Gastroesophageal sphincter (tissue), 4 donors: ENCODE results near the gene DHX35. TPM values are rescaled to one million over a fixed set of nuclear protein-coding genes. Genes with fewer than 3 reads are reported as not detected.
A peak's percentile ranks its signal among the peaks of the same experiment; 100 is the strongest.

Experiments used
- ATAC-seq: fragments of 150-250 bp; one replicate; pipeline ENCODE4 v1.9.1; 2016; ENCODE audit warnings: mild to moderate bottlenecking, moderate library complexity
- H3K27ac ChIP-seq, 4 donors: fragments of 200-600 bp; sonication (generic) in 3 of 4; 1 replicate in 3 of 4; 2 replicates in 1 of 4; pipeline ENCODE4 v1.5.1; 2016 to 2019
- H3K27me3 ChIP-seq: fragments of 200-600 bp; sonication (generic); one replicate; pipeline ENCODE4 v1.5.1; 2019
- H3K36me3 ChIP-seq, 2 donors: fragments of 200-600 bp; sonication (generic); one replicate each; pipeline ENCODE4 v1.5.1; 2019; ENCODE audit warnings: control low read depth in 1 of 2
- H3K4me1 ChIP-seq, 3 donors: fragments of 200-600 bp; sonication (generic); 1 replicate in 2 of 3; 2 replicates in 1 of 3; pipeline ENCODE4 v1.5.1; 2016 to 2019; ENCODE audit warnings: control low read depth in 2 of 3
- H3K4me3 ChIP-seq, 2 donors: fragments of 200-600 bp; sonication (generic); one replicate each; pipeline ENCODE4 v1.5.1; 2019; ENCODE audit warnings: mild to moderate bottlenecking in 1 of 2, moderate library complexity in 1 of 2
- H3K9me3 ChIP-seq, 3 donors: fragments of 200-600 bp; sonication (generic); one replicate each; pipeline ENCODE4 v1.5.1; 2017 to 2019; ENCODE audit warnings: control low read depth in 2 of 3
- CTCF ChIP-seq, 4 experiments: fragments of 200-600 bp in 2 of 4; fragments of 450-650 bp in 2 of 4; sonication (generic) in 1 of 4; IDR thresholded peaks; one replicate each; pipeline ENCODE4 v1.5.1; 2017 to 2019; ENCODE audit warnings: antibody characterized with exemption in 4 of 4, mild to moderate bottlenecking in 2 of 4, moderate library complexity in 2 of 4
- EP300 ChIP-seq: sonication (generic); formaldehyde crosslinking; IDR thresholded peaks from one replicate; pipeline ENCODE4 v1.6.1; 2017; ENCODE audit warnings: antibody characterized with exemption, mild to moderate bottlenecking
- POLR2A ChIP-seq, 2 donors: fragments of 450-650 bp; IDR thresholded peaks; one replicate each; pipeline ENCODE4 v1.6.1; 2017; ENCODE audit warnings: antibody characterized with exemption in 2 of 2, mild to moderate bottlenecking in 2 of 2, moderate library complexity in 1 of 2
- POLR2AphosphoS5 ChIP-seq: sonication (generic); formaldehyde crosslinking; IDR thresholded peaks from one replicate; pipeline ENCODE4 v1.6.1; 2017; ENCODE audit warnings: antibody characterized with exemption
- WGBS, 2 donors: methylation state at CpG; one replicate each; pipeline ENCODE4 v1.1.5; 2018; ENCODE audit warnings: low coverage in 1 of 2; 5-methylcytosine and 5-hydroxymethylcytosine counted together
- total RNA-seq, 4 donors: library from RNA; depleted of rRNA; stranded (reverse); fragments of >200 nt; gene quantifications; one replicate each; pipeline ENCODE4 v1.1.0, GENCODE V29; 2016

The DHX35 gene
- total RNA-seq, 4 donors from 2014 or later = 23.0 to 34.1 (median 25.6) TPM

- H3K27me3 ChIP-seq = no peaks in the 10 kb centered on the region
- no peak for TF ChIP-seq EP300
- no peak for TF ChIP-seq POLR2A (IDR thresholded peaks at IDR 0.05)
- TF ChIP-seq POLR2AphosphoS5 = no peak
- TF ChIP-seq CTCF (IDR thresholded peaks at IDR 0.05) = no peak
- no peaks in the 10 kb centered on the region for H3K9me3 ChIP-seq
- ATAC-seq = no peak
- H3K4me3 ChIP-seq = no peak overlapping the region
- peak overlapping the region in 2 of 4 donors; percentile 28 to 70 for H3K27ac ChIP-seq
- 40 to 57% methylated on average over 1 to 3 of the region's 3 CpGs for WGBS, 2 donors
- peaks cover 0 to 39% (median 6%) of the 10 kb centered on the region in 3 donors for H3K4me1 ChIP-seq
- peaks cover 0 to 14% of the 10 kb centered on the region in 2 donors for H3K36me3 ChIP-seq
Observed at GRCh38 chr20:38935285-38935684, 26.9 kb upstream of the DHX35 start.

- Histone ChIP-seq H3K4me3 (no peak overlapping the region), H3K36me3 (peaks cover 0 to 14% of the 10 kb centered on the region in 2 donors), H3K9me3 (no peaks in the 10 kb centered on the region), H3K27ac (peak overlapping the region in 2 of 4 donors; percentile 28 to 70), H3K27me3 (no peaks in the 10 kb centered on the region), H3K4me1 (peaks cover 0 to 32% (median under 1%) of the 10 kb centered on the region in 3 donors)
- no peak for TF ChIP-seq POLR2A (IDR thresholded peaks at IDR 0.05)
- TF ChIP-seq EP300 = no peak
- TF ChIP-seq POLR2AphosphoS5 = no peak
- TF ChIP-seq CTCF (IDR thresholded peaks at IDR 0.05) = no peak
- 50 to 77% methylated on average over 4 to 5 of the region's 5 CpGs for WGBS, 2 donors
- no peak for ATAC-seq
Observed at GRCh38 chr20:38935967-38936407, 26.2 kb upstream of the DHX35 start.

- Histone ChIP-seq H3K27me3 (no peaks in the 10 kb centered on the region), H3K36me3 (peaks cover 0 to 20% of the 10 kb centered on the region in 2 donors), H3K9me3 (no peaks in the 10 kb centered on the region), H3K27ac (peak overlapping the region in 2 of 4 donors; percentile 28 to 70), H3K4me3 (no peak overlapping the region), H3K4me1 (peaks cover 0 to 22% (median 0%) of the 10 kb centered on the region in 3 donors)
- 84 to 87% methylated on average over 3 of the region's 5 CpGs for WGBS, 2 donors
- no peak for ATAC-seq
- TF ChIP-seq POLR2AphosphoS5 (no peak), POLR2A (IDR thresholded peaks at IDR 0.05) (no peak), EP300 (no peak), CTCF (IDR thresholded peaks at IDR 0.05) (no peak)
Observed at GRCh38 chr20:38937000-38937399, 25.1 kb upstream of the DHX35 start.

- no peak for ATAC-seq
- Histone ChIP-seq H3K36me3 (peaks cover 0 to 30% of the 10 kb centered on the region in 2 donors), H3K9me3 (no peaks in the 10 kb centered on the region), H3K27me3 (no peaks in the 10 kb centered on the region), H3K27ac (no peak overlapping the region), H3K4me3 (no peak overlapping the region), H3K4me1 (peaks cover 0 to 12% (median 0%) of the 10 kb centered on the region in 3 donors)
- TF ChIP-seq EP300 (no peak), POLR2AphosphoS5 (no peak), POLR2A (IDR thresholded peaks at IDR 0.05) (no peak), CTCF (IDR thresholded peaks at IDR 0.05) (no peak)
- 92 to 96% methylated on average over 4 of the region's 7 CpGs for WGBS, 2 donors
Observed at GRCh38 chr20:38937978-38938473, 24.1 kb upstream of the DHX35 start.

- Histone ChIP-seq H3K4me1 (no peaks in the 10 kb centered on the region), H3K27me3 (no peaks in the 10 kb centered on the region), H3K9me3 (no peaks in the 10 kb centered on the region), H3K4me3 (no peak overlapping the region), H3K27ac (peak overlapping the region in 2 of 4 donors; percentile 9 to 52), H3K36me3 (peaks cover 0 to 46% of the 10 kb centered on the region in 2 donors)
- ATAC-seq = no peak
- 80 to 90% methylated on average over 1 of the region's 2 CpGs for WGBS, 2 donors
- TF ChIP-seq EP300 (no peak), POLR2AphosphoS5 (no peak), CTCF (IDR thresholded peaks at IDR 0.05) (no peak), POLR2A (IDR thresholded peaks at IDR 0.05) (no peak)
Observed at GRCh38 chr20:38939686-38940085, 22.5 kb upstream of the DHX35 start.
